Liver (tissue), 9 donors: Measurements from ENCODE around the gene HDAC8. TPM values are rescaled to one million over a fixed set of nuclear protein-coding genes. Genes with fewer than 3 reads are reported as not detected.

ENCODE experiments used
- DNase-seq: peaks from one replicate; pipeline ENCODE4 v3.0.0-alpha.2; 2017; ENCODE audit warnings: low spot score
- H3K27ac ChIP-seq, 2 donors: one replicate each; pipeline ENCODE4 v1.7.0; 2013; ENCODE audit warnings: inconsistent platforms in 2 of 2, low read length in 2 of 2, control low read depth in 1 of 2, low read depth in 1 of 2, mild to moderate bottlenecking in 1 of 2
- H3K27me3 ChIP-seq, 4 donors: one replicate each; pipeline versions ENCODE4 v1.6.1 to v1.7.0; 2013; ENCODE audit warnings: low read length in 3 of 4, inconsistent platforms in 1 of 4, mild to moderate bottlenecking in 1 of 4, moderate library complexity in 1 of 4; ENCODE audit not compliant: control insufficient read depth in 4 of 4, insufficient read depth in 4 of 4
- H3K36me3 ChIP-seq, 4 donors: one replicate each; pipeline versions ENCODE4 v1.6.1 to v1.7.0; 2013; ENCODE audit warnings: low read length in 3 of 4, mild to moderate bottlenecking in 3 of 4, low read depth in 1 of 4, moderate library complexity in 1 of 4; ENCODE audit not compliant: control insufficient read depth in 4 of 4, insufficient read depth in 3 of 4
- H3K4me1 ChIP-seq, 4 donors: one replicate each; pipeline versions ENCODE4 v1.6.1 to v1.7.0; 2013; ENCODE audit warnings: low read length in 3 of 4, mild to moderate bottlenecking in 3 of 4, moderate library complexity in 1 of 4; ENCODE audit not compliant: control insufficient read depth in 4 of 4, insufficient read depth in 4 of 4
- H3K4me3 ChIP-seq, 3 donors: one replicate each; pipeline versions ENCODE4 v1.6.1 to v1.7.0; 2013; ENCODE audit warnings: low read length in 3 of 3, control low read depth in 1 of 3, low read depth in 1 of 3, mild to moderate bottlenecking in 1 of 3
- H3K9ac ChIP-seq, 2 donors: one replicate each; pipeline ENCODE4 v1.7.0; 2013; ENCODE audit warnings: low read length in 2 of 2, mild to moderate bottlenecking in 2 of 2, moderate library complexity in 2 of 2, control low read depth in 1 of 2, low read depth in 1 of 2
- H3K9me3 ChIP-seq, 4 donors: one replicate each; pipeline versions ENCODE4 v1.6.1 to v1.7.0; 2013; ENCODE audit warnings: low read length in 3 of 4; ENCODE audit not compliant: control insufficient read depth in 4 of 4
- ATF3 ChIP-seq: IDR thresholded peaks from 2 replicates; pipeline ENCODE4 v1.6.1; 2016; ENCODE audit warnings: antibody characterized with exemption
- EGR1 ChIP-seq, 2 donors: IDR thresholded peaks; 2 replicates each; pipeline ENCODE4 v1.6.1; 2016 to 2018; ENCODE audit warnings: antibody characterized with exemption in 2 of 2, low read depth in 2 of 2
- FOXA1 ChIP-seq: IDR thresholded peaks from 2 replicates; pipeline ENCODE4 v1.6.1; 2016; ENCODE audit warnings: antibody characterized with exemption
- FOXA2 ChIP-seq: IDR thresholded peaks from 2 replicates; pipeline ENCODE4 v1.6.1; 2016; ENCODE audit warnings: antibody characterized with exemption
- GABPA ChIP-seq, 2 donors: IDR thresholded peaks in 1 of 2; conservative IDR thresholded peaks in 1 of 2; 2 replicates each; pipeline ENCODE4 v1.6.1; 2016; ENCODE audit warnings: antibody characterized with exemption in 2 of 2, mild to moderate bottlenecking in 1 of 2, moderate library complexity in 1 of 2
- HNF4A ChIP-seq, 2 donors: conservative IDR thresholded peaks; 2 replicates each; pipeline ENCODE4 v1.6.1; 2016; ENCODE audit warnings: antibody characterized with exemption in 2 of 2, mild to moderate bottlenecking in 2 of 2
- HNF4G ChIP-seq: IDR thresholded peaks from 2 replicates; pipeline ENCODE4 v1.6.1; 2016; ENCODE audit warnings: antibody characterized with exemption
- JUND ChIP-seq, 2 donors: IDR thresholded peaks; 2 replicates each; pipeline ENCODE4 v1.6.1; 2016; ENCODE audit warnings: antibody characterized with exemption in 2 of 2
- MAX ChIP-seq: IDR thresholded peaks from 2 replicates; pipeline ENCODE4 v1.6.1; 2016; ENCODE audit warnings: antibody characterized with exemption
- NR2F2 ChIP-seq: IDR thresholded peaks from 2 replicates; pipeline ENCODE4 v1.6.1; 2016; ENCODE audit warnings: antibody characterized with exemption
- RAD21 ChIP-seq, 2 donors: IDR thresholded peaks; 2 replicates each; pipeline ENCODE4 v1.6.1; 2016; ENCODE audit warnings: antibody characterized with exemption in 2 of 2, mild to moderate bottlenecking in 2 of 2
- REST ChIP-seq: IDR thresholded peaks from 2 replicates; pipeline ENCODE4 v1.6.1; 2016; ENCODE audit warnings: antibody characterized with exemption, mild to moderate bottlenecking
- RXRA ChIP-seq, 2 donors: IDR thresholded peaks; 2 replicates each; pipeline ENCODE4 v1.6.1; 2017 to 2018; ENCODE audit warnings: antibody characterized with exemption in 2 of 2, mild to moderate bottlenecking in 1 of 2
- SP1 ChIP-seq: IDR thresholded peaks from 2 replicates; pipeline ENCODE4 v1.6.1; 2018; ENCODE audit warnings: antibody characterized with exemption, mild to moderate bottlenecking
- TAF1 ChIP-seq: conservative IDR thresholded peaks from 2 replicates; pipeline ENCODE4 v1.6.1; 2016; ENCODE audit warnings: antibody characterized with exemption, mild to moderate bottlenecking
- YY1 ChIP-seq: IDR thresholded peaks from 2 replicates; pipeline ENCODE4 v1.6.1; 2016; ENCODE audit warnings: antibody characterized with exemption, mild to moderate bottlenecking
- WGBS: extraction: QIAGEN DNeasy Blood & Tissue Kit; methylation state at CpG from one replicate; pipeline ENCODE4 v1.1.7; 2013; 5-methylcytosine and 5-hydroxymethylcytosine counted together
- polyA plus RNA-seq, 2 donors: library from polyadenylated mRNA; stranded (reverse) in 1 of 2; unstranded in 1 of 2; fragments of 200-250 nt in 1 of 2; fragments of >200 nt in 1 of 2; fragmentation: Nextera tagmentation in 1 of 2; extraction: Ambion mirVana in 1 of 2; gene quantifications; one replicate each; pipeline versions ENCODE4 v1.2.1 to v1.2.3, GENCODE V29; 2013 to 2015
- total RNA-seq, 2 donors: library from RNA; depleted of rRNA; stranded (reverse); fragments of >200 nt; gene quantifications; one replicate each; pipeline ENCODE4 v1.2.3, GENCODE V29; 2014
- TF ChIP-seq, protein P1 (sequence below): fragments of 150-350 bp; IDR thresholded peaks from 2 replicates; pipeline ENCODE4 v1.5.1; 2017; ENCODE audit warnings: improper control_type of control experiment, low read depth, low read length; ENCODE audit not compliant: missing input control
- TF ChIP-seq, protein P2 (sequence below): IDR thresholded peaks from 2 replicates; pipeline ENCODE4 v1.6.1; 2016; ENCODE audit warnings: antibody characterized with exemption
- donor health status: healthy.
- donor health status: healthy.
- donor health status: healthy.
- donor health status: healthy.
- donor health status: healthy.

Gene HDAC8
- total and polyA plus RNA-seq, 4 donors: 11.1 to 30.4 (median 14.0) TPM

- H3K4me3 ChIP-seq: no peak overlapping the region
- TF ChIP-seq FOXA1 (no peak), SP1 (no peak), JUND (IDR thresholded peaks at IDR 0.05) (no peak), NR2F2 (no peak), TAF1 (no peak), GABPA (IDR thresholded peaks at IDR 0.05 in 1 of 2, conservative IDR thresholded peaks at IDR 0.05 in 1 of 2) (no peak)
- WGBS: 94% methylated on average over 7 of the region's 7 CpGs
- peaks cover 0 to 4% (median 0%) of the 10 kb centered on the region in 4 donors for H3K36me3 ChIP-seq
- no peak overlapping the region for H3K9ac ChIP-seq
- H3K9me3 ChIP-seq: no peaks in the 10 kb centered on the region
- H3K27ac ChIP-seq: no peak overlapping the region
- peaks cover 0 to 2% (median 0%) of the 10 kb centered on the region in 4 donors for H3K4me1 ChIP-seq
- DNase-seq: no peak
- H3K27me3 ChIP-seq: no peaks in the 10 kb centered on the region
These were observed 232.6 kb downstream of the HDAC8 start for GRCh38 chrX:72340041-72340440.

DNA sequence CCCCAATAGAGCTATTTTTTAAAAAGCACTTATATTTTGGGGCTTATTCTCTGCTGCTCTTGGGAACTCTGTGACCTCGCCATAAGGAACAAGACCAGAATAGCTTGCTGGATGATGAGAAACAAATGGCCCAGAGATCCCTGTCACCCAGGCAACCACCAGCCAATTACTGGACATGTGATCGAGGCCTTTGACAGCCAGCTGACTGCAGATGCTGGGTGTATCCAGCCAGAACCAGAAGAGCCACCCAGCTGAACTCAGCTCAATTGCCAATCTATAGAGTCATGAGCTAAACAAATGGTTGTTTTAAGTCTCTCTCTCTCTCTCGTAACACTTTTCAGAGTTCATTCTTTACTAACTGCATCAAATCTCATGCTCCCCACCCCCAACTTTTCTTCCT lies 242.5 kb downstream of the HDAC8 start:
- no peak overlapping the region for H3K4me3 ChIP-seq
- WGBS: 98% methylated on average over 3 of the region's 3 CpGs
- no peak overlapping the region for H3K27ac ChIP-seq
- H3K27me3 ChIP-seq: no peaks in the 10 kb centered on the region
- peaks cover 0 to 1% (median 0%) of the 10 kb centered on the region in 4 donors for H3K4me1 ChIP-seq
- no peaks in the 10 kb centered on the region for H3K36me3 ChIP-seq
- TF ChIP-seq YY1 (no peak), HNF4A (conservative IDR thresholded peaks at IDR 0.05) (no peak), FOXA1 (no peak), TAF1 (no peak), SP1 (no peak), RAD21 (IDR thresholded peaks at IDR 0.05) (no peak), FOXA2 (no peak), ATF3 (no peak), GABPA (IDR thresholded peaks at IDR 0.05 in 1 of 2, conservative IDR thresholded peaks at IDR 0.05 in 1 of 2) (no peak), NR2F2 (no peak), JUND (IDR thresholded peaks at IDR 0.05) (no peak), REST (no peak), EGR1 (IDR thresholded peaks at IDR 0.05; ENCODE audit: low read depth in 2 of 2) (no peak), RXRA (IDR thresholded peaks at IDR 0.05) (no peak), HNF4G (no peak), MAX (no peak)
- TF ChIP-seq, protein P1, sequence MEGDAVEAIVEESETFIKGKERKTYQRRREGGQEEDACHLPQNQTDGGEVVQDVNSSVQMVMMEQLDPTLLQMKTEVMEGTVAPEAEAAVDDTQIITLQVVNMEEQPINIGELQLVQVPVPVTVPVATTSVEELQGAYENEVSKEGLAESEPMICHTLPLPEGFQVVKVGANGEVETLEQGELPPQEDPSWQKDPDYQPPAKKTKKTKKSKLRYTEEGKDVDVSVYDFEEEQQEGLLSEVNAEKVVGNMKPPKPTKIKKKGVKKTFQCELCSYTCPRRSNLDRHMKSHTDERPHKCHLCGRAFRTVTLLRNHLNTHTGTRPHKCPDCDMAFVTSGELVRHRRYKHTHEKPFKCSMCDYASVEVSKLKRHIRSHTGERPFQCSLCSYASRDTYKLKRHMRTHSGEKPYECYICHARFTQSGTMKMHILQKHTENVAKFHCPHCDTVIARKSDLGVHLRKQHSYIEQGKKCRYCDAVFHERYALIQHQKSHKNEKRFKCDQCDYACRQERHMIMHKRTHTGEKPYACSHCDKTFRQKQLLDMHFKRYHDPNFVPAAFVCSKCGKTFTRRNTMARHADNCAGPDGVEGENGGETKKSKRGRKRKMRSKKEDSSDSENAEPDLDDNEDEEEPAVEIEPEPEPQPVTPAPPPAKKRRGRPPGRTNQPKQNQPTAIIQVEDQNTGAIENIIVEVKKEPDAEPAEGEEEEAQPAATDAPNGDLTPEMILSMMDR: no peak
- TF ChIP-seq, protein P2, sequence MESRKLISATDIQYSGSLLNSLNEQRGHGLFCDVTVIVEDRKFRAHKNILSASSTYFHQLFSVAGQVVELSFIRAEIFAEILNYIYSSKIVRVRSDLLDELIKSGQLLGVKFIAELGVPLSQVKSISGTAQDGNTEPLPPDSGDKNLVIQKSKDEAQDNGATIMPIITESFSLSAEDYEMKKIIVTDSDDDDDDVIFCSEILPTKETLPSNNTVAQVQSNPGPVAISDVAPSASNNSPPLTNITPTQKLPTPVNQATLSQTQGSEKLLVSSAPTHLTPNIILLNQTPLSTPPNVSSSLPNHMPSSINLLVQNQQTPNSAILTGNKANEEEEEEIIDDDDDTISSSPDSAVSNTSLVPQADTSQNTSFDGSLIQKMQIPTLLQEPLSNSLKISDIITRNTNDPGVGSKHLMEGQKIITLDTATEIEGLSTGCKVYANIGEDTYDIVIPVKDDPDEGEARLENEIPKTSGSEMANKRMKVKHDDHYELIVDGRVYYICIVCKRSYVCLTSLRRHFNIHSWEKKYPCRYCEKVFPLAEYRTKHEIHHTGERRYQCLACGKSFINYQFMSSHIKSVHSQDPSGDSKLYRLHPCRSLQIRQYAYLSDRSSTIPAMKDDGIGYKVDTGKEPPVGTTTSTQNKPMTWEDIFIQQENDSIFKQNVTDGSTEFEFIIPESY: no peak
- no peak overlapping the region for H3K9ac ChIP-seq
- H3K9me3 ChIP-seq: no peaks in the 10 kb centered on the region
- no peak for DNase-seq
